Stimulated activated CD4-positive, alpha-beta T cell treated with anti-CD3 and anti-CD28 coated beads, Interleukin-2, amount 100 ng/mL, for 4 hours (primary cell): ENCODE measurements around the gene CCDC30.
A peak's percentile ranks its signal among the peaks of the same experiment; 100 is the strongest.
"Not testable (repeated sequence)": the region's sequence is repeated elsewhere in the genome, so short reads cannot be mapped to it uniquely, and the experiment has no call there.

Experiments used
- DNase-seq: peaks from one replicate; pipeline ENCODE4 v3.0.0-alpha.2; 2020; ENCODE audit warnings: low read depth

CCDC30 gene

GRCh38 chr1:42453386-42453785 is 9.7 kb upstream of the CCDC30 start:
- DNase-seq, result no peak

- DNase-seq, result no peak
Measured at GRCh38 chr1:42454403-42454802, 8.7 kb upstream of the CCDC30 start.

GRCh38 chr1:42456010-42456753 is 6.9 kb upstream of the CCDC30 start, which contains the start of the genes PPCS and ZMYND12:
Gene PPCS (plus strand): TSS chr1:42456543. CDS start chr1:42456566, 23 bp downstream.
Gene ZMYND12 (minus strand): TSS chr1:42456022. CDS start chr1:42455997, 25 bp downstream.
- DNase-seq, result peak; percentile 90

GRCh38 chr1:42456754-42457089 is 6.4 kb upstream of the CCDC30 start:
- DNase-seq, result peak; percentile 36

- no peak for DNase-seq
Measured at GRCh38 chr1:42461196-42461595, 1.9 kb upstream of the CCDC30 start.

- DNase-seq, result no peak
Measured at GRCh38 chr1:42463921-42464320, 835 bp downstream of the CCDC30 start.

- DNase-seq, result no peak
Measured at GRCh38 chr1:42466030-42466429, 2.9 kb downstream of the CCDC30 start.

- DNase-seq, result no peak
Measured at GRCh38 chr1:42469727-42470126, 6.6 kb downstream of the CCDC30 start.

GRCh38 chr1:42476605-42477004 is 13.5 kb downstream of the CCDC30 start:
- no peak for DNase-seq

GRCh38 chr1:42477354-42477753 is 14.3 kb downstream of the CCDC30 start:
- not testable (repeated sequence) for DNase-seq

- DNase-seq, result no peak
Measured at GRCh38 chr1:42477775-42478174, 14.7 kb downstream of the CCDC30 start.

GRCh38 chr1:42479621-42480020 is 16.5 kb downstream of the CCDC30 start:
- DNase-seq, result no peak

GRCh38 chr1:42480921-42481320 is 17.8 kb downstream of the CCDC30 start:
- DNase-seq, result no peak

- no peak for DNase-seq
Measured at GRCh38 chr1:42482635-42483153, 19.6 kb downstream of the CCDC30 start.

GRCh38 chr1:42484382-42484781 is 21.3 kb downstream of the CCDC30 start:
- no peak for DNase-seq

- DNase-seq, result no peak
Measured at GRCh38 chr1:42490237-42490636, 27.2 kb downstream of the CCDC30 start.

GRCh38 chr1:42502031-42502430 is 38.9 kb downstream of the CCDC30 start:
- DNase-seq, result not testable (repeated sequence)

GRCh38 chr1:42504535-42505128 is 41.5 kb downstream of the CCDC30 start:
- DNase-seq, result no peak

GRCh38 chr1:42506576-42506975 is 43.5 kb downstream of the CCDC30 start:
- no peak for DNase-seq

- DNase-seq, result not testable (repeated sequence)
Measured at GRCh38 chr1:42511581-42512155, 48.6 kb downstream of the CCDC30 start.

- no peak for DNase-seq
Measured at GRCh38 chr1:42518908-42519307, 55.8 kb downstream of the CCDC30 start.

- DNase-seq, result no peak
Measured at GRCh38 chr1:42523171-42523570, 60.1 kb downstream of the CCDC30 start.

- DNase-seq, result no peak
Measured at GRCh38 chr1:42524330-42524729, 61.2 kb downstream of the CCDC30 start.
